ENCODE measurements around the gene PHF11.

The PHF11 gene

DNA sequence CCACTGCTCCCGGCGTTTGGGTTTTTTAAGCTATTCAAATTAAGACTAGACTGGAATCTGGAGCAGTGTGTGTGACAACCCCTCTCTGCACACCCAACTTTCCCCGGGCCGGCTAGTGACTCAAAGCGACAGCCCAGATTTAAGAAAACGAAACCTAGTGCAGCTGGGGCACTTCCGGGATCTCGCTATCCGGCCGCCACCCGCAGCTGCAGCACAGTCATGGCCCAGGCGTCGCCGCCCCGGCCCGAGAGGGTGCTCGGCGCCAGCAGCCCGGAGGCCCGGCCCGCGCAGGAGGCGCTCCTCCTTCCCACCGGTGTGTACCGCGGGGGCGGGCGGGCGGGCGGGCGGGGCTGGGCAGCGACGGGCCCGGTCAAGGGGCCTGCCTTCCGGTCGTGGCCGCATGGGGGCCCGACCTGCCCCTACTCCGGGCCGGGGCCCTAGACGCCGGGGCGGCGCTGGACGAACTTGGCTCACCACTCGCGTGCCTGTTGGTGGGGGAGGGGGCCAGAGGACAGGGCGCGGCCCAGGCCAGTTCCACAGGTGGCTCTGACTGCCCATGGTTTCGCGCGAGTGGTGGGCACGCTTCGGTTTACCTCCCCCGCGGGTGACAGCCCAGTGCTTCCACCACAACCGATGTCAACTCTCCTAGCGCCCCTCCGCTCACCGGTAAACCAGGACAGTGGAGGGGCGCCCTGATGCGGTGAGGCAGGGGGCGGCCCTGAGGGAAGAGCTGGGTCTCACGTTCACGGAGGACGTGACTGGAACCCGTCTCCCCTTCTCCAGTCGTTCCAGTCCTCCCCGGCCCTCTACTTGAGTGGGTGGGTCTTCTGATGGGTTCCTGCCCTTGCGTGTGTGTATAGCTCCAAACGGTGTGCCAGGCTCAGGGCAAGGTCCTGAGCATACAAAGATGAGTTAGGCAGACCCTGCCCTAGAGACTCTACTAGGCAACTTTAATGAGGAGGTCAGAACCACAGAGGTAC is at the start of gene PHF11:
Gene PHF11 (plus strand): TSS at position 171 of the 980 bp plus-strand sequence. CDS start 49 bp downstream, at position 220.
- DNase-seq (ENCODE audit: low read depth): peak; percentile 84

DNA sequence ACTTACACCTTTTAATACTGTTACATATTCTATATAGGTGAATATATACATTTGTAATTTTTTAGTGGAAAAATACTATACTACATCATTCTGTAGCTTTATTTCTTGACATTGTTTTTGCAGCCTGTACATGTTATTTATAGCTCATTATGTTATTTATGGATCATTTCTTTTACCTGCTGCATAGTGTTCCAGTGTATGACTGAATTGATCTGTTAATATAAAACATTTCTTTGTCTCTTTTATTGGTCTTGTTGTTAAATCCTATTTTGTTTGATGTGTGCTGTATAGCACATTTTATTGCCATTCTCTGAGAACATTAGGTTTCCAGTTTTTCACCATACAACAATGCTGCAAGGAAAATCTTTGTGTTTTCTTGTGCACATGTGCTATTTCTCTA is 49.3 kb upstream of the PHF11 start:
- DNase-seq (ENCODE audit: low read depth): no peak

DNA sequence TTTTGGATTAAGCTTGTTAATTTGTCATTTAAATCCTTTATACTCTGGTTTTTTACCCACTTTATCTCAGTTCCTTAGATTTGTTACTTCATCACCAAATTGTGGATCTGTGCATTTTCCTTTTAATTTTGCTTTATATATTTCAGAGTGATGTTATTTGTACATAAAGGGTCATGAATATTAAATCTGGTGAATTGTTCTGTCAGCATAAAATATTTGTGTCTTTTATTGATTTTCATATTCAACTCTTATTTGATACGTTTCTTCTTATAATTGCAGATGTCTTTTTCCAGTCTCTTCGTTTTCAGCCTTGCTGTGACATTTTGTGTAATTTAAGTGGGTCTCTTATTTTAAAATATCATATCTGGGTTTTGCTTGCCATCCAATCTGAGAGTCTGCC is 47.0 kb upstream of the PHF11 start:
- DNase-seq (ENCODE audit: low read depth): no peak

DNA sequence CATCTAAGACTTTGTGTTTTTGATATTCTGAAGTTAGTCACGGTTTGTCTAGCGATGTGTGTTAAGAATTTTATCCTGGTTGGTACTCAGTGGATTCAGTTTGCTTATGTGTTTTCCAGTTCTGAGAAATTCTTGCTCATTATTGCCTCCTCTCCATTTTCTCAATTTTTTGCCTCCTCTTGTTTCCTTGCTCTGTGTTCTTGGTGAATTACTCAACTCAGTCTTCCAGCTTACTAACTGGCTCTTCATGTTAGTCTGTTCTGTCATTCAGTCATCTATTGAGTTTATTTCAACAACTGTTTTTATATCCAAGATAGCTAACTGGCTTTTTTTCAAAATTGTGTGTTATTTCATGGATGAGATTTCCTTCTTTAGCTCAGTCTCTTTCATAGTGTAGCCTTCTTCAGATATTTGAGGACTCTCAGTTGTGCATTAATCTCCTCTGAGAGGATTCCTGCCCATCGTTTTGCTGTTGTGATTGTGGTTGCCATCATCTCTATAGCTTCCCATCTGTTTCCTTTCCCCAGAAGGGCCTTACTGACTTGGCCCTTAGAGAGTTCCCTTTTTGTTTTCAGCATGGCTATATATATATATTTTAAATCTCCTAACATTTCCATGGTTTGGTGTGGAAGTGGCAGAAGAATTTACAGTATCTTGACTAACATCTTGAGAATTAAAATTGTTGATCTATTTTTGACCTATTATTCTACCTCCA is 45.5 kb upstream of the PHF11 start:
- DNase-seq (ENCODE audit: low read depth): no peak

DNA sequence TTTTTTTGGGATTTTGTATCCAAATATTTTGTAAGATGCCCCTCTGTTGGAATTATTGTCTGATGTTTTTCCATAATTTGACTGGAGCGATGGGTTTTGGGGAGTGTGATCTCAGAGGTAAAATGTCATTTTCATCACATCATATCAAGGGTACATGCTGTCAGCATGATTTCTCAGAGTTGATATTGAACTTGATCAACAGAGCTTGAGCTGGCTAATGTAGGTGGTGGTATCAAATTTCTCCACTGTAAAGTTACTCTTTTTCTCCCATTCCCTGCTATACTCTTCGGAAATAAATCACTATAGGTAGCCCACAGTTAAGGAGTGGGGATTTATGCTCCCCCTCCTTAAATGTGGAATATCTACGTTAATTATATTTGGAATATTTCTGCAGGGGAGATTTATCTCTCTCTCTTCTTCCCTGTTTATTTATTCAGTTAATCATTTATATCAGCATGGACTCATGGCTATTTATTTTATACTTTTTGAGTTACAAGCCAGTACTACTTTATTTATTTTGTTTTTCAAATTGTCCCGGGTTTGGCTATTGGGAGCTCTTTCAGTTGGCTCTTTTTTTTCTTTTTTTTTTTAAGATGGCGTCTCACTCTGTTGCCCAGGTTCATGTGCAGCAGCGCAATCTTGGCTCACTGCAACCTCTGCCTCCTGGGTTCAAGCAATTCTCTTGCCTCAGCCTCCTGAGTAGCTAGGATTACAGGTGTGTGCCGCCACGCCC is 42.9 kb upstream of the PHF11 start:
- no peak for DNase-seq (ENCODE audit: low read depth)

DNA sequence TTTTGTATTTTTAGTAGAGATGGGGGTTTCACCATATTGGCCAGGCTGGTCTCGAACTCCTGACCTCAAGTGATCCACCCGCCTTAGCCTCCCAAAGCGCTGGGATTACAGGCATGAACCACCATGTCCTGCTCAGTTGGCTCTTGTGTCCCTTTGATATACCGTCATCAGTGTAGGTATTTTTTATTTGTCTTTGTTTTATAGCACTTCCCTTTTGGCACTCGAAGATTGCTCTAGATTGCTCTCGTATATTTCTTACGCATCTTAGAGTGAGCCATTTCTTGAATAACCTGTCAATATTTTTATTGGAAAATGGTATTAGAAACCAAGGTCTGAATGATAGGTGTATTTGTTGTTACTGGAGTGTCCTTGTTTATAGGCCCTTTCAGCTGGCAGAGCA is 42.3 kb upstream of the PHF11 start:
- no peak for DNase-seq (ENCODE audit: low read depth)

DNA sequence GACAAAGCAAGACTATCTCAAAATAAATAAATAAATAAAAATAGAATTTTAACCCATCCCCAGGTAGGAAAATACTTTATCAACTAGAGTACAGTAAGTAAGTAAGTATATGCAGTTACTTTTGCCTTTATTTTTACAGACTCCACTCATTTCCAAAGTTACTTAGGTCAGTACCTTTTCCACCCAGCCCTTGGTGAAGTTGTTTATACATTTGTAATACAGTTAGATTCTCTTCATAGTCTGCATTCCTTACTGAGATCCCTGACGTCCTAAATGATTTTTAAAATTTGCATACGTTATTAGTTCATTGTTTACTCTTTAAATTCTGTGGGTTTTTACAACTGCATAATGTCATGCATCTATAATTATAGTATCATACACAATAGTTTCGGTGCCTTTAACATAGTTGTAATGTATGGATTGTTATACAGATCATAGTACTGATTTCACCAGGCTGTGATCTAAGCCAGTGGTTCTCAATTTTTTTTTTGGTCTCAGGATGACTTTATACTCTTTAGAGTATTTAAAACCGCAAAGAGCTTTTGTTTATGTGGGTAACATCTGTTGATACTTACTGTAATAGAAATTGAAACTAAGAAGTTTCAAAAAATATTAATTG is 41.3 kb upstream of the PHF11 start:
- no peak for DNase-seq (ENCODE audit: low read depth)

DNA sequence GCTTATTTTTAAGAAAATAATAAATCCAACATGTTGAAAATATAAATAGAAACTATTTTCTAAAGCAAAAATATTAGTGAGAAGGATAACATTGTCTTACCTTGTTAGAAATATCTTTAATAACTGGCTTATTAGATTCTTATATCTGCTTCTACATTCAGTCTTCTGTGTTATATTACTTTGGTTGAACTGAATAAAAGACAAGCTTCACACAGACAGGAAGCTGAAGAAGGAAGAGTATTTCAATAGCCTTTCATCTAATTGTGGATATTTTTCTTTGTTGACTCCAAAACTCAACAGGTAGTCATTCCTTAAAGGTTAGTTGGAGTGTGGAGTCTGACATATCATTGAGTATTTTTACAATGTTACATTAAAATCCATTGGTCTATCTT is 40.8 kb upstream of the PHF11 start:
- DNase-seq (ENCODE audit: low read depth): no peak

DNA sequence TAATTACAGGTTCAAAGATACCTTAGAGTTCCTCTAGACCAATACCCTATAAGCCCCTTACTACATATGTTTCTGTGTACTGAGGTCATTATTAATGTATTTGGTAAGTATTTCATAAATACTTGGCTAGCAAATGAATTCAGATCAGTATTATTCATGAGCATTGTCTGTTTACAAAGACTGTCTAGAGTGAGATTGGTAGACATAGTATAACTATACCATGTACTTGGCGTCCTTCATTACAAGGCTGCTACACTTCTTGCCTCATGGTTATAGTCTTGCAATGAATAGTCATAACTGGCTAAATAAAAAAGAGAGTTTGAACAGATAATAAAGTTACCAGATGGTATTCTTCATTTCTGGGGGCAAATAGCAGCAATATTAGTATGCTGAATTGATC is 39.6 kb upstream of the PHF11 start:
- DNase-seq (ENCODE audit: low read depth): no peak

DNA sequence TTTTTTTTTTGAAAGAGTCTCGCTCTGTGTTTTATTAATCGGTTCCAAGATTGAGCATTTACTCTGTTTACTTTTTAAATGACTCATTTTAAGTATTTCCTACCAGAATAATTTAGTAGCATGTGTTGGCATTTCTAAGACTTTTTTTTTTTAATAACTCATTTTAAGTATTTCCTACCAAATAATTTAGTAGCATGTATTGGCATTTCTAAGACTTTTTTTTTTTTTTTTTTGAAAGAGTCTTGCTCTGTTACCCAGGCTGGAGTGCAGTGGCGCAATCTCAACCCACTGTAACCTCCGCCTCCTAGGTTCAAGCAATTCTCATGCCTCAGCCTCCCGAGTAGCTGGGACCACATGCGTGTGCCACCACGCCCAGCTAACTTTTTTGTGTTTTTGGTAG is 38.5 kb upstream of the PHF11 start:
- DNase-seq (ENCODE audit: low read depth): no peak

DNA sequence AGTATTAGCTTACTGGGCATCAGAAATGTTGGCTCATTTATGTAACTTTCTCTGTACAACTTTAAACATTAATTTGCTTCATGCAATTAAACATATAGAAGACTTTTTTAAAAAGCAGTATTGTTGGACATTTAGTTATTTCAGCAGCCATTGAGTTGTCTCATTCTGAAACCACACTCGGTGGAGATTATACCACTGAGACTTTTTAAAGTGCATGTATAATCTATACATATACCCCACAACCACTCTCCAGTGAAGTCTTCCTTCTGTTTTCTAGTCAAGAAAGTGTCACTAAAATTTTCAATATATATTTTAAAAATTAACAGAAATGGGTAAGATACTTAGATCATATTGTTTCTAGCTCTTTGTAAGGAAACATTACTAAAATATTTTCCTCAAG is 36.2 kb upstream of the PHF11 start:
- no peak for DNase-seq (ENCODE audit: low read depth)

DNA sequence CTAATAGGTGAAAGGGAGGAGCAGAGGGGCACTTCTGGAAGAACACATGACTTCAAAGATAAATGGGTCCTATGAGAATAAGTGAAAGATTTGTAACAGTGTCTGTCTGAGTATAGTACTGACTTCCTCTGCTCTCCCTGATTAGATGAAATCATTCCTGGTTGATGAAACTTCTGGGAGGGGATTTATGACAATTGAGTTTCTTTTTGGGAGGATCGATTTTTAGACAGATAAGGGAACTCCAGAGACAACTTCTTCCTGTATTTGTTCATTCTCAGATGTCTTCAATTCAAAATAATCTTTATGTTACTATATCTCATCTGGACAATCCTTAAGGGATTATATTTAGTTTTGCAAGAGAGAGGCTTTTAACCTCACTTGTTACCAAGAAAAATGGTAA is 31.7 kb upstream of the PHF11 start:
- DNase-seq (ENCODE audit: low read depth): no peak

DNA sequence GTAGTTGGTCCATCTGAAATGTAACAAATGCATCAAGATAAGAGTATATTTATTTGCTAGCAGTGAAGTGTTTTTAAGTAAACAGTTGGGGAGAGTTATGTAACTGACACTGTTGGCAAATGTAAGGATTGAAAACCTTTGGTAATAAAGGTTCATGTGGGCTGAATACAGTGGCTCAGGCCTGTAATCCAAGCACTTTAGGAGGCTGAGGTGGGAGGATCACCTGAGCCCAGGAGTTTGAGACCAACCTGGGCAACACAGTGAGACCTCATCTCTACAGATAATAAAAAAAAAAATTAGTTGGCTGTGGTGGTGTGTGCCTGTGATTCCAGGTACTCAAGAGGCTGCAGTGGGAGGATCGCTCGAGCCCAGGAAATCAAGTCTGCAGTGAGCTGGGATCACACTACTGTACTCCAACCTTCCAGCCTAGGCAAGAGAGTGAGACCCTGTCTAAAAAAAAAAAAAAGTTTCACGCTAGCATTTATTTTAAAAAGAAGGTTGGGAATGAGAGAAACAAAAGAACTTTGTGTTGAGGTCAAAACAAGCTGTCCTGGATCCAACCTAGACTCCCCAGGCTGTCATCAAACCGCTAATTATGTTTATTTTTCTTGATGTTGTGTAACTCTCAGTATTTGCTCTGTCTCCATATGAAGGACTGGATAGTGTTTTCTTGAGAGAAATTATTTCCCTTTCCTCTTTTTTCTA is 31.0 kb upstream of the PHF11 start:
- no peak for DNase-seq (ENCODE audit: low read depth)

DNA sequence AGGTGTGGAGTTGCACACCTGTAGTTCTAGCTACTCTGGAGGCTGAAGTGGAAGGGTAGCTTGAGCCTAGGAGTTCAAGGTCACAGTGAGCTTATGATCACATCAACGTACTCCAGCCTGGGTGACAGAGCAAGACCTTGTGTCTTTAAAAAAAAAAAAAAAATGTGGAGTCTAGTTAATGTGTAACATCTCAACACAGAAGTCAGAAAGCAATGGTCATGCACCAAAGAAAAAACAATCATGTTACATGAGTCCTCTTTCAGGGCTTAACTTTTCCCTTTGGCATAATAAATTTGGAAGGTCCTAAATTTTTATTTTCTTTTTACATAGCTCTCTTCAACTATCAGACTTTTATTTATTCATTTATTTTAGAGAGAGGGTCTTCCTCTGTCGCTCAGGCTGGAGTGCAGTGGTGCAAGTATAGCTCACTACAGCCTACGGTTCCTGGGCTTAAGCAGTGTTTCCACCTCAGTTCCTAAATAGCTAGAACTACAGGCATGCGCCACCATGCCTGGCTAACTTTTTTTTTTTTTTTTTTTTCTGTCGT is 29.4 kb upstream of the PHF11 start:
- DNase-seq (ENCODE audit: low read depth): no peak

DNA sequence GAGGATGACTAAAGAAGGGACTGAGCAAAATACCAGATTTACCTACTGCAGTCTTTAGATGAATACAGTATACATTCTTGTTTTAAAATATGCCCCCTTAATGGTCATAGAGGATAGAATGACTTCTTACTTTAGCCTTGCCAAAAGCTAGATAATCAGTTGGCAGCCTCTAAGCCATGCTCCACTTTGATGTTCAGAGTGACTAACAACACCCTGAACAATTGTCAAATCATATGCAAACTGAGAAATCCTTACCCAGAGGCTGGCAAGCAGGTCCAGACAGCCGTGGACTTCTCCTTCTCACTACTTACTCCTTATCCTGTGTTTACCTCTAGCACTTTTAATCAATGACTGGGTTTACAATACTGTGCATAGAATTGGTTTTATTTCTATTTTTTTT is 23.6 kb upstream of the PHF11 start:
- DNase-seq (ENCODE audit: low read depth): no peak

DNA sequence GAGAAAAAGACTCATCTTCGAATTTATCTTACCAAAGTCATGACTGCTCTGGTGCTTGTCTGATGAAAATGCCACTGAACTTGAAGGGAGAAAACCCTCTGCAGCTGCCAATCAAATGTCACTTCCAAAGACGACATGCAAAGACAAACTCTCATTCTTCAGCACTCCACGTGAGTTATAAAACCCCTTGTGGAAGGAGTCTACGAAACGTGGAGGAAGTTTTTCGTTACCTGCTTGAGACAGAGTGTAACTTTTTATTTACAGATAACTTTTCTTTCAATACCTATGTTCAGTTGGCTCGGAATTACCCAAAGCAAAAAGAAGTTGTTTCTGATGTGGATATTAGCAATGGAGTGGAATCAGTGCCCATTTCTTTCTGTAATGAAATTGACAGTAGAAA is 19.2 kb upstream of the PHF11 start:
- DNase-seq (ENCODE audit: low read depth): no peak

DNA sequence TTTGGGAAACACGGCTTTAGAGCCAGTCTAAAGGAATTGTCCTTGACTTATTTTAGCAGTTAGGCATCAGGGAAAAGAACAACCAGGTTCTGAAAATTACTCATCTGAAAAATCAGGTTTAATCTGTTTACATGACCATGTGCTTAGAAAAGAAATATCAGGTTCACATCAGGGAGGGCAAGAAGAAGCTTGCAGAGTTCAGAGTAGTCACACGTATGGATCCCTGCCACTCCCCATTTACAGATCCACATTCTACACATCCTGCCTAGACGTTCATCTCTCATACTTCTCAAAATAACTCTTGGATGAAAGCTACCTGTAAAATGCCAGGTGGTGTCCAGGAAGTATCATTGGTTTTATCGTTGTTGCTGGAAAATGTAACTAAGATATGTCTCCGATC is 14.0 kb upstream of the PHF11 start:
- no peak for DNase-seq (ENCODE audit: low read depth)

DNA sequence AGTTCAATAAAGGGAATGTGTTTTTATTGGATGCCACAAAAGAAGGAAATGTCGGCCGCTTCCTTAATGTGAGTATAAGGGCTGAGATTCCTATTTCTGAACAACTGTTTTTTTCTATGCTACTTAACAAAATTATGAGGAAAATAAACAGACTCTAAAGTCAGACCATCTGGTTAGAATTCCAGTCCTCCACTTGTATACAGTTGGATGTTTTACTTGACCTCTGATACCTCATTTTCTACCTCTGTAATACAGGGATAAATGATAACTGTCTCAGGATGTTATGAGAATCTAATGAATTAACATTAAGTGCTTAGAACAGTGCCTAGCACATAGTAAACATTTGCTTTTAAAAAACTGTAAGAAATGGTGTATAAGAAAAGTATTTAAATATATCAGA is 7.2 kb upstream of the PHF11 start:
- DNase-seq (ENCODE audit: low read depth): no peak

DNA sequence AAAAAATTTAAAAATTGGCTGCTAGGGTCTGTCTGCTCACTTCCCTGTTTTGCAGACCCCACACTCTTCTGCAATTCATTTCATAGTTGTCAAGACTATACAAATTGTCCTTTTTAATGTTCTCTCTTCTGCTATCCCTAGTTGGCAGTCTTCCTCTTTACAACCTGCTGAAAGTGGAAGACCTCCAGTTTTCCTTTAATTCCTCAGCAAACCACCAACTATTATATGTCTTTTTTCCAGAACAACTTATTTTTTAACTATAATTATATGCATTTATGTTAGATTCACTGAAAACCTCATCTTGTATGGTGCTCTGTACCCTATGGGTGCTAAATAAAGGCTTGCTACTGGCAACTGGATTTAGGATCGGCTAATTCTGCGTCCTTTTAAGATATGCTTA is 1.1 kb upstream of the PHF11 start:
- no peak for DNase-seq (ENCODE audit: low read depth)

DNA sequence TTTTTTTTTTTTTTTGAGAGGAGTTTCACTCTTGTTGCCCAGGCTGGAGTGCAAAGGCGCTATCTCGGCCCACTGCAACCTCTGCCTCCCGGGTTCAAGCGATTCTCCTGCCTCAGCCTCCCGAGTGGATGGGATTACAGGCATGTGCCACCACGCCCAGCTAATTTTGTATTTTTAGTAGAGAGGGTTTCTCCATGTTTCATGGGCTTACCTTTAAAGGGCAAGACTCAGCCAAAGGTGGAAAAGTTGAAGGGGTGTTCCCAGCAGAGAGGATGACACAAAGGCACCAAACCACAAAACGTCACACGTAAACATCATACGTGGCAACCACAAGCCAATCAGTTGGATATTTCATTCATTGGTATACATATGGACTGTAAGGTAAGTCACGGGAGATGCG is 1.1 kb downstream of the PHF11 start:
- peak; percentile 39 for DNase-seq (ENCODE audit: low read depth)

DNA sequence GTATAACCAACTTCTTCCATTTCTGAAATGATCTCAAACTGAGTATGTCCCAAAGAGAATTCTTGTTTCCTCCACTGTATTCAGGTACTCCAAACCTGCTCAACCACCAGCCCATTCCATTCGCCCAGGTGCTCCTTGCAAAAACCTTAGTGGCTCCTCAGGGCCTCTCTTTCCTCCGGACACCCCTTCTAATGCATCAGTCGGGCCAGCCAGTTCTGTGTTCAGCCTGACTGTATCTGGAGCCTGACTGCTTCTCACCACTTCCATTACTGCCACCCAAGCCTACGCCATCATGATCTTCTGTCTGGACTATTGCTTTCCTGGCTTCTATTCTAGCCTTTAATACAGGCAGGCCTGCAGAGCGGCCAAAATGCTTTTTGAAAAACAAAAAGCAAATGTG is 1.5 kb downstream of the PHF11 start:
- no peak for DNase-seq (ENCODE audit: low read depth)
